Peyer's patch (tissue), 4 donors: ENCODE data around the gene TIMM8B.

Source experiments
- POLR2A ChIP-seq, 2 donors: fragments of 450-650 bp; IDR thresholded peaks; one replicate each; pipeline ENCODE4 v1.5.1; 2017; ENCODE audit warnings: antibody characterized with exemption in 2 of 2, mild to moderate bottlenecking in 2 of 2, moderate library complexity in 2 of 2
- TF ChIP-seq, protein P1 (sequence below), 6 experiments: fragments of 450-650 bp in 4 of 6; fragments of 200-600 bp in 2 of 6; sonication (generic) in 1 of 6; IDR thresholded peaks; one replicate each; pipeline ENCODE4 v1.5.1; 2017 to 2019; ENCODE audit warnings: antibody characterized with exemption in 6 of 6, mild to moderate bottlenecking in 3 of 6, moderate library complexity in 1 of 6

DNA sequence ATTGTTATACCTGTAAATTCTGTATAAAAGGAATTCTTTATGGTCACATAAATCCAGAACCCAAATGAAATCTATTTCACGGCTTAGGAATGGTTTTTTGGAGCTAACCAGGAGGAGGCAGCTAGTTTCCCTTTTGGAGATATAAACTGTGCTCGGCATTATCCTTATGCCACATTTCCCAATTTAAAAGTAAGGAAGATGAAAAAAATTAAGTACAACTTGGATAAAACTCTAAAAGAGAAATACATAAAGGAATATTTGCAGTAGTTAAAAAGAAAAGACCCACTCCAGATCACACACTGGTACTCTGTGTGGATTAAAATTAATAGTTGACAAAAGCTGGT is 43.6 kb downstream of the TIMM8B start:
- TF ChIP-seq, protein P1, sequence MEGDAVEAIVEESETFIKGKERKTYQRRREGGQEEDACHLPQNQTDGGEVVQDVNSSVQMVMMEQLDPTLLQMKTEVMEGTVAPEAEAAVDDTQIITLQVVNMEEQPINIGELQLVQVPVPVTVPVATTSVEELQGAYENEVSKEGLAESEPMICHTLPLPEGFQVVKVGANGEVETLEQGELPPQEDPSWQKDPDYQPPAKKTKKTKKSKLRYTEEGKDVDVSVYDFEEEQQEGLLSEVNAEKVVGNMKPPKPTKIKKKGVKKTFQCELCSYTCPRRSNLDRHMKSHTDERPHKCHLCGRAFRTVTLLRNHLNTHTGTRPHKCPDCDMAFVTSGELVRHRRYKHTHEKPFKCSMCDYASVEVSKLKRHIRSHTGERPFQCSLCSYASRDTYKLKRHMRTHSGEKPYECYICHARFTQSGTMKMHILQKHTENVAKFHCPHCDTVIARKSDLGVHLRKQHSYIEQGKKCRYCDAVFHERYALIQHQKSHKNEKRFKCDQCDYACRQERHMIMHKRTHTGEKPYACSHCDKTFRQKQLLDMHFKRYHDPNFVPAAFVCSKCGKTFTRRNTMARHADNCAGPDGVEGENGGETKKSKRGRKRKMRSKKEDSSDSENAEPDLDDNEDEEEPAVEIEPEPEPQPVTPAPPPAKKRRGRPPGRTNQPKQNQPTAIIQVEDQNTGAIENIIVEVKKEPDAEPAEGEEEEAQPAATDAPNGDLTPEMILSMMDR (IDR thresholded peaks at IDR 0.05) = no peak
- no peak for TF ChIP-seq POLR2A (IDR thresholded peaks at IDR 0.05)
